Activated T-helper 1 cell treated with anti-CD3 and anti-CD28 coated beads, Interleukin-12 subunit alpha, Interleukin-12 subunit beta, Interleukin-2, Interleukin-4 antibody, amounts not matched to agents 30 ng/mL and 10 ng/mL and 1 ng/mL, durations not matched to agents 14 hours and 24 hours and 36 hours (primary cell): ENCODE results near the gene GPR141. TPM values are rescaled to one million over a fixed set of nuclear protein-coding genes. Genes with fewer than 3 reads are reported as not detected.

ENCODE experiments used
- DNase-seq: peaks from one replicate; pipeline ENCODE4 v3.0.0; 2021; ENCODE audit warnings: low spot score
- H3K27ac Mint-ChIP-seq: one replicate; pipeline ENCODE4 v1.8.0; 2021; ENCODE audit warnings: mild to moderate bottlenecking, mixed read lengths
- H3K27me3 Mint-ChIP-seq: one replicate; pipeline ENCODE4 v1.8.0; 2022; ENCODE audit warnings: mild to moderate bottlenecking, moderate library complexity, mixed read lengths; ENCODE audit not compliant: insufficient read depth
- H3K36me3 Mint-ChIP-seq: one replicate; pipeline ENCODE4 v1.8.0; 2021; ENCODE audit warnings: low read depth, mixed read lengths
- H3K4me1 Mint-ChIP-seq: one replicate; pipeline ENCODE4 v1.8.0; 2021; ENCODE audit warnings: low read depth, mixed read lengths
- H3K4me3 Mint-ChIP-seq: one replicate; pipeline ENCODE4 v1.8.0; 2021; ENCODE audit warnings: mild to moderate bottlenecking, moderate library complexity, mixed read lengths
- H3K9me3 Mint-ChIP-seq: one replicate; pipeline ENCODE4 v1.8.0; 2021; ENCODE audit warnings: mixed read lengths
- intact Hi-C: fragments of 100-400 bp; cut with micrococcal nuclease; formaldehyde crosslinking; loops from one replicate; pipeline ENCODE4 v1.15.1; 2024
- total RNA-seq: library from RNA; stranded (reverse); gene quantifications from 2 replicates; pipeline ENCODE4 v1.2.3, GENCODE V29; 2022

Gene GPR141
- total RNA-seq, 1 donor from 2014 or later: not detected

DNA sequence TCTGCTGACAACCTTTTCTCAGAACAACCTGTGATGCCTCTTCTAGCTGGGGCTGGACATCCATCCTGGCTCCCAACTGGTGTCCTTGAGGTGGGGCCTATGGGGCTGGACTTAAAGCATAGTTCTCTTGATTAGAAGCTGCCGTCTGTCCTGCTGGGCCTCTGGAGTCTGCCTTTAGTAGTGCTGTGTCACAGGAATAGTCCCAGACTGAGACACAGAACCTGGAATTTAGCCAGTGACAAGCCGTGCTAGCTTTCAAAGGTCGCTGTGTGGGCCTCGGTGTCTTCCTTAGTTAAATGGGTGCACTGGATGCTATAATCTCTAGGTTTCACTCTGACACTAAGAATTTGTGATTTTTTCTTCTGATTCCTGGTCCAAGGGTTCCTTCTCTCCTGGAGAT, 41.2 kb downstream of the GPR141 start:
- Mint-ChIP-seq H3K27ac (no peak overlapping the region), H3K4me3 (no peak overlapping the region), H3K9me3 (no peaks in the 10 kb centered on the region), H3K4me1 (peaks cover 5% of the 10 kb centered on the region), H3K36me3 (no peaks in the 10 kb centered on the region), H3K27me3 (peaks cover 1% of the 10 kb centered on the region)
- DNase-seq: no peak
- intact Hi-C loops: loop anchor here (5.0 kb wide), 1 partner anchor 103 kb away; no protein-coding TSS in a partner anchor

DNA sequence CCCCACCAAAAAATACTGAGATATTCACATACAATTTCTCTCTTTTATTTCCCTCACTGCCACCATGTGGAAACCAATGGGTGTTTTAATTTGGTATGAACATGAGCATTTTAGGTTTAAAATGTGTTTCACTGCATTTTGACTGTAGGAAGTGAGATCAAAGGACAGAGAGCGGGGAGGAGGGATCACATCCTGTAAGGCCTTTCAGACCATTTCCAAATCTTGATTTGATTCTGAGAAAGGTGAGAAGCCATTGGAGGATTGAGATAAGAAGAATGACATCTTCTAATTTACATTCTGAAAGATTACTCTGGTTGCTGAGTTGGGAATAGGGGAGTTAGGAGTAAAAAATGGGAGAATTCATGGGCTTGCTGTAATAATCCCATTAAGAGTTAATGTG, 42.5 kb downstream of the GPR141 start:
- no peak overlapping the region for H3K4me3 Mint-ChIP-seq
- no peak for DNase-seq
- no peaks in the 10 kb centered on the region for H3K36me3 Mint-ChIP-seq
- no peak overlapping the region for H3K27ac Mint-ChIP-seq
- peaks cover 5% of the 10 kb centered on the region for H3K4me1 Mint-ChIP-seq
- intact Hi-C loops: loop anchor here (5.0 kb wide), 1 partner anchor 101 kb away; no protein-coding TSS in a partner anchor
- no peaks in the 10 kb centered on the region for H3K9me3 Mint-ChIP-seq
- H3K27me3 Mint-ChIP-seq: peaks cover 4% of the 10 kb centered on the region

DNA sequence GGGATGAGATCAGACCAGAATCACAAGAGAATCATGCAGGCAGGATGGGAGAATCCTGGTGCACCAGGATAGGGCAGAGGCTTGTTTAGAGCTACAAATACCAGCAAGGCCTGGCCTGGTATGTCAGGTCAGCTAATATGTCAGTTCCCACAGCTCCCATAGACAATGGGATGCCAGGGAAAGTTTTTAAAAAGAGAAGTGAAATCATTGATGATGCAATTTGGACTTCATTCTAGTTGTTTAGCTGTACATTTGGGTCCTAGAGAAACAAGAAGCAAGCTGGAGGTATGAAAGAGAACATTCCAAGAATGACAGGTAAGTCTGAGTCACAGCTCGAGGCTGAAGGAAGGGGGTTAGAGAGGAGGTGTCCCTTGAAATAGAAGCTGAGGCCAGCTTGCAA, 45.2 kb downstream of the GPR141 start:
- H3K36me3 Mint-ChIP-seq: no peaks in the 10 kb centered on the region

DNA sequence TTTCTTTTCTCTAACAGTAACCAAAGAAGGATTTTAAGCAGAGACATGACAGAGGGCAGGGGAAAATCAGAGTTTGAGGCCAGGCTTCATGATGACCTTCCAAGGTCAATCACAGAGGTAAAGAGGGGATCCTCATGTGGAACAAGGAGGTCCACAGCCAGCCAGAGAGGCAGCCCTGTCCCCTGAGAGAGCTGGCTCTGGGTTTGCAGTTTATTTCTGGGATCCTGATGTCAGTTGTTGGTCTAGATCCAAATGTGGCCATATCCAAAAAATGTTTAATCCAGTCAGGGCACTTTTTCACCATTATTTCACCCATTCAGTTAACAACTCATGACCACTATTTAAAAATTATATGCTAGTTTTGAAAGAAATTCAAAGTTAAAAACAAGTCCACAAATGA, 45.6 kb downstream of the GPR141 start:
- DNase-seq: no peak
- no peak overlapping the region for H3K4me3 Mint-ChIP-seq
- intact Hi-C loops: loop anchor here (5.0 kb wide), 1 partner anchor 98 kb away; no protein-coding TSS in a partner anchor
- no peaks in the 10 kb centered on the region for H3K36me3 Mint-ChIP-seq
- H3K9me3 Mint-ChIP-seq: no peaks in the 10 kb centered on the region
- H3K27ac Mint-ChIP-seq: no peak overlapping the region
- peaks cover 5% of the 10 kb centered on the region for H3K4me1 Mint-ChIP-seq
- H3K27me3 Mint-ChIP-seq: peaks cover 7% of the 10 kb centered on the region

More for the DNA sequence above, 45.2 kb downstream of the GPR141 start:
- Mint-ChIP-seq H3K27ac (no peak overlapping the region), H3K27me3 (peaks cover 7% of the 10 kb centered on the region), H3K9me3 (no peaks in the 10 kb centered on the region), H3K4me3 (no peak overlapping the region), H3K4me1 (peaks cover 5% of the 10 kb centered on the region)
- no peak for DNase-seq
- intact Hi-C loops: loop anchor here (5.0 kb wide), 1 partner anchor 99 kb away; no protein-coding TSS in a partner anchor

DNA sequence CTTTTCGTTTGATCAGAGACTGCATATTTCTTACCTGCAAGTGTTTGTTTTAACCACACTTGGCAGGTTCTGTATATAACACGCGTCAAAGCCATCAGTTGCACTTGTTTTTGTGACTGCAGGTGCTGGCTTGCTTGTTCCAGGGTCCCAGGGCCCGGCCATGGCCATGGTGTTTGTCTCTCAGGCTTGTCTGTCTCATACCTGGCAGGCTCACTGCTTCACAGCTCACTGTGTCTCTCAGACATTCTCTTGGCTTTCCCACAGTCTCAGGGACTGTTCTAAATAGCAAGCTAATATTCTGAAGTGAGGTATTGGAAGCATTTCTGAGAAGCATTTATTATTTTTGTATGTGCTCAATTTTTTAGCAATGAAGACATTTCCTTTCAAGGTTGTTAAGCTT, 46.9 kb downstream of the GPR141 start:
- no peak for DNase-seq
- intact Hi-C loops: no loop called here
- peaks cover 7% of the 10 kb centered on the region for H3K27me3 Mint-ChIP-seq
- no peaks in the 10 kb centered on the region for H3K36me3 Mint-ChIP-seq
- no peak overlapping the region for H3K4me3 Mint-ChIP-seq
- no peak overlapping the region for H3K27ac Mint-ChIP-seq
- no peaks in the 10 kb centered on the region for H3K9me3 Mint-ChIP-seq
- peaks cover 5% of the 10 kb centered on the region for H3K4me1 Mint-ChIP-seq

DNA sequence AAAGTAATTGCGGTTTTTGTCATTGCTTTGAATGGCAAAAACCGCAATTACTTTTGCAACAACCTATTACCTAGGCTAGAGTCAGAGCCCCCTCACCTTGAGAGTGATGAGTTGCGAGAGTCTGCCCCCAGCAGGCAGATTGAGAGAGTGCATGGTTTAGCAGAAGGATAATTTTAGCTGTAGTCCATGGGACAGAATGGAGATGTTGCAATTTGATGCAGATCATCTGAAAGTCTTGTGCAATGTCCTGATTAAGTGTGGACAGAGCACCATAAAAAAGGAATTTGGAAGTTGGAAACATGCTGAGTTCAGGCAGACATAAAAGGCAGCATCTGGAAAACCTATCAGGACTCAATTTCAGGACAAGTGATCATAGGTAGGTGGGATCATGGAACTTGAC, 48.7 kb downstream of the GPR141 start:
- Mint-ChIP-seq H3K27me3 (peaks cover 11% of the 10 kb centered on the region), H3K4me3 (no peak overlapping the region), H3K9me3 (no peaks in the 10 kb centered on the region), H3K4me1 (no peaks in the 10 kb centered on the region), H3K27ac (no peak overlapping the region), H3K36me3 (no peaks in the 10 kb centered on the region)
- intact Hi-C loops: no loop called here
- no peak for DNase-seq

DNA sequence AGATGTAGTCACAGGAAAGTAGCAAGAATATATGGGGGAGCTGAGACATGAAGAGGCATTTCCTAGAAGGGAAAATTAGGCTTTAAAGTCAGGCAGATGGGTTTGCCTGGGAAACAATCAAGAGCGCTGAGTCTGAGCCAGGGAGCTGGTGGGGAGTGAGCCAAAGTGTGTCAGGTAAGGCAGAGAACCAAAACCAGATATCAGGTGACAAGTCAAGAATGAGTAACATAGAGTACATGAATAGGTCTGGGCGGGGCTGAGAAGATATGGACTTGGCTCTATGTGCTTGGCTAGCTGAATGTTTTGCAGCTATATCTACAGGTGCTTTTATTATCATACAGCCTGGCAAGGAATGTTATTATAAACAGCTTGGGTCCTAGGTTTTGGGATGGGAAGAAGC, 49.3 kb downstream of the GPR141 start:
- Mint-ChIP-seq H3K4me1 (no peaks in the 10 kb centered on the region), H3K27ac (no peak overlapping the region), H3K36me3 (no peaks in the 10 kb centered on the region), H3K9me3 (no peaks in the 10 kb centered on the region), H3K4me3 (no peak overlapping the region), H3K27me3 (peaks cover 12% of the 10 kb centered on the region)
- intact Hi-C loops: no loop called here
- DNase-seq: no peak

DNA sequence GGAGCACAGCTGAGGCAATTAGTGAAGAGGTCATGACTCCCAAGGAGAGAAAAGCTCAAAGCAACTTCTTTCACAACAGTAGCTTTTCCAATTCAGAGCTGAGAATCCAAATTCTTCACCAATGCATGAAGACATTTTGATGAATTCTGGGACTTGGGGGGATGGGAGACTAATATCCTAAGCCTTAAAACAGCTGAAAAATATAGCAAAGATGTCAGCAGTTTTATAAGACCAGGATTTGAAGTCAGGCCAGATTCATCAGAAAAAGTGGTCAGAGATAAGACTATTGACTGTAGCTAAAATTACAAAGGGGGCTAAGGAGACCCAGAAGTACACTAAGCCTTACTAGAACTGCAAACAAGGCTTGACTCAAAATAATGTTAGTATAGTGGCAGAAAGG, 51.6 kb downstream of the GPR141 start:
- intact Hi-C loops: no loop called here

DNA sequence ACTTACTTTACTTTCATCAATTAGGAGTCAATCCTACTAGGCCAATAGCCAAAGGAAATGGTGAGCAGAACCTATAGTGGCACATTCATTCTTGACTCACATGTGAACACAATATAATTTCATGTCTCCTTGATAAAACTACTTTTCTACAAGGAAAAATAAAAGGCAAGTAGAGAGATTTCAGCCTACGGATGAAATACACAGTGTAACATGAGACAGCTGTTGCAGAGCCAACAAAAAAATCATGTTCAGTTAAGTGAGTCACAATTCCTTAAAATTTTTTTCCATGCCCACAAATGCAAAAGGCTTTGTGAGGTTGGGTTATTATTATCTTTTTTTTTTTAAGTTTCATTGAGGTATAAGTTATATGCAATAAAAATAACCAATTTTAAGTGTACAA, 54.8 kb downstream of the GPR141 start:
- Mint-ChIP-seq H3K27ac (no peak overlapping the region), H3K36me3 (no peaks in the 10 kb centered on the region), H3K4me1 (no peaks in the 10 kb centered on the region), H3K9me3 (no peaks in the 10 kb centered on the region), H3K4me3 (no peak overlapping the region), H3K27me3 (peaks cover 12% of the 10 kb centered on the region)
- intact Hi-C loops: no loop called here
- DNase-seq: no peak

More for the DNA sequence above, 51.6 kb downstream of the GPR141 start:
- DNase-seq: no peak
- H3K9me3 Mint-ChIP-seq: no peaks in the 10 kb centered on the region
- H3K27me3 Mint-ChIP-seq: peaks cover 12% of the 10 kb centered on the region
- no peaks in the 10 kb centered on the region for H3K36me3 Mint-ChIP-seq
- H3K4me3 Mint-ChIP-seq: no peak overlapping the region
- no peak overlapping the region for H3K27ac Mint-ChIP-seq
- H3K4me1 Mint-ChIP-seq: no peaks in the 10 kb centered on the region

DNA sequence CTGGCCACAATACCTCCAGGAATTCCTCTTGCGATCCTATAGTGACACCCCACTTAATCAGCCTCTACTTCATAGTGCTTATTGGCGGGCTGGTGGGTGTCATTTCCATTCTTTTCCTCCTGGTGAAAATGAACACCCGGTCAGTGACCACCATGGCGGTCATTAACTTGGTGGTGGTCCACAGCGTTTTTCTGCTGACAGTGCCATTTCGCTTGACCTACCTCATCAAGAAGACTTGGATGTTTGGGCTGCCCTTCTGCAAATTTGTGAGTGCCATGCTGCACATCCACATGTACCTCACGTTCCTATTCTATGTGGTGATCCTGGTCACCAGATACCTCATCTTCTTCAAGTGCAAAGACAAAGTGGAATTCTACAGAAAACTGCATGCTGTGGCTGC, 56.8 kb downstream of the GPR141 start:
- no peaks in the 10 kb centered on the region for H3K4me1 Mint-ChIP-seq
- intact Hi-C loops: no loop called here
- H3K27me3 Mint-ChIP-seq: peaks cover 11% of the 10 kb centered on the region
- no peak for DNase-seq
- no peak overlapping the region for H3K27ac Mint-ChIP-seq
- no peaks in the 10 kb centered on the region for H3K9me3 Mint-ChIP-seq
- H3K4me3 Mint-ChIP-seq: no peak overlapping the region
- no peaks in the 10 kb centered on the region for H3K36me3 Mint-ChIP-seq

DNA sequence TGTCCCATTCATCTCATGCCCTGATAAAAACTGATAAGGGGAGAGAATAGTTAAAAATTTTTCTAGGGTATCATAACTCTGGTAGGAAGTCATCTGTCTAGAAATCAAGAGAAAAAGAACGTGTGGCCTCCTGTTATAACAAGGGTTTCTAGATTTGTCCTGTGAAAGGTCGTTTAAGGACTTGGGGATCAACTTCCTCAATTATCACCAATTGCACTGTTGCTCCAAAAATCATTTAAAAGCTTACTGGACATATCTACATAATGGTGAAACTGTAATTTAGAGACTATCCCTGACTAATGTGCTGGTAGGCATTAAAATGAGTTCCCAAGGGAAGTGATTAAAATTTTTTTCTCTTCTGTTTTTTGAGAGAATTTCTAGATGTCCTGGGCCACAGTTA, 58.2 kb downstream of the GPR141 start:
- Mint-ChIP-seq H3K36me3 (no peaks in the 10 kb centered on the region), H3K27me3 (peaks cover 8% of the 10 kb centered on the region), H3K9me3 (no peaks in the 10 kb centered on the region), H3K4me3 (no peak overlapping the region), H3K4me1 (no peaks in the 10 kb centered on the region), H3K27ac (no peak overlapping the region)
- no peak for DNase-seq
- intact Hi-C loops: no loop called here

DNA sequence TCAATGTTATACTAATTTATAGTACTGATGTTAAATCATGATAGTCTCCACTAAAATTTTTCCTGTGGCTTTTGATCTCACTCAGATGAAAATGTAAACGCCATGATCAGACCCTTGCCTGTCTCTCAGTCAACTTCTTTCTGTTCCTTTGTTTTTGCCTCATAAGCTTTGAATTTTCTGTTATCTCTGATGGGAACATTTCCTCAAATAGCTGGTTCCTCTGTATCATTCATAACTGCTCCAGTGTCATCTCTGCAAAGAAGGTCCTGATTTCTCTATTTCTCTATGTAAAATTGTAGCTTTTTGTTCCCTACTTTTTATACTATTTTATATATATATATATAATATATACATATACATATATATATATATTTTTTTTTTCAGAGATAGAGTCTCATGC, 67.5 kb downstream of the GPR141 start:
- intact Hi-C loops: no loop called here
- Mint-ChIP-seq H3K9me3 (no peaks in the 10 kb centered on the region), H3K4me1 (no peaks in the 10 kb centered on the region), H3K4me3 (no peak overlapping the region), H3K27ac (no peak overlapping the region), H3K27me3 (peaks cover 5% of the 10 kb centered on the region), H3K36me3 (no peaks in the 10 kb centered on the region)
- no peak for DNase-seq

DNA sequence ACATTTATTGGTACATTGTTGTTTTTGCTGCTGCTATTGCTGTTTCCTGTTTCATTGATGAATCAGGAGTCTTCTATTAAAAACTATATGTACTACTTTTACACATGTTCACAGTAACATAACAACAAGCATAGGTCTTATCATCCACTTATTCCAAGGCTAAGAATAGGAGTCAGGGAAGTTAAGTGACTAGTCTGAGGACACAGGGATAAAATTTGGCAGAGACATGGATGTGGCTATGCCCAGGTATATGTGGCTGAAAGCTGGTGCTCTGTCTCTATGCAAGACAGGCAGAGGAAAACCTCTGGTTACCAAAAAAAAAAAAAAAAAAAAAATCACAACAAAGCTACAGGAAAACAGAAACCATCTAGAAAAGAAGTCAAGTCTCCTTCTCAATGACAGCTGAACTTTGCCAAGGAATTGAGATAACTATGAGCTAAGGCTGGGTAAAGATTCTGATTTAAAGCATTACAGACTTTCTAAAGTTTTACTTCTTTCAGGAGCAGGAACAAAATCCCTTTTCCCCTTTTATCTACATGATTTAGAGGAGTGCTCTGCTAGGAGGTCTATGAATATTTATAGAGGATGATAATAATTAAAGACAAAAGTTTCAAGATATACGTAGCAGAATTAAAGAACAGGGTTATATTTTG, 70.0 kb downstream of the GPR141 start:
- Mint-ChIP-seq H3K27ac (no peak overlapping the region), H3K27me3 (peaks cover 7% of the 10 kb centered on the region), H3K4me3 (no peak overlapping the region), H3K9me3 (no peaks in the 10 kb centered on the region), H3K36me3 (no peaks in the 10 kb centered on the region), H3K4me1 (no peaks in the 10 kb centered on the region)
- intact Hi-C loops: loop anchor here (1.0 kb wide), 1 partner anchor 31 kb away; no protein-coding TSS in a partner anchor
- no peak for DNase-seq
